HG03064 (cell line): ENCODE data around the gene LRRC8B.
"Not testable (repeated sequence)": the region's sequence is repeated elsewhere in the genome, so short reads cannot be mapped to it uniquely, and the experiment has no call there.

ENCODE experiments used
- ATAC-seq: cut with Tn5 transposase; IDR thresholded peaks from one replicate; pipeline ENCODE4 v1.9.1; 2021; ENCODE audit warnings: low read depth; ENCODE audit not compliant: unreplicated experiment

LRRC8B gene

GRCh38 chr1:89578946-89579684 lies 54.5 kb downstream of the LRRC8B start:
- no peak for ATAC-seq

- ATAC-seq = no peak
These were observed 55.4 kb downstream of the LRRC8B start for GRCh38 chr1:89580036-89580435.

- no peak for ATAC-seq
These were observed 57.2 kb downstream of the LRRC8B start for GRCh38 chr1:89581859-89582258.

GRCh38 chr1:89582571-89582970 lies 57.9 kb downstream of the LRRC8B start:
- no peak for ATAC-seq

- ATAC-seq = no peak
These were observed 59.6 kb downstream of the LRRC8B start for GRCh38 chr1:89584211-89584610.

- ATAC-seq = no peak
These were observed 60.2 kb downstream of the LRRC8B start for GRCh38 chr1:89584781-89585180.

GRCh38 chr1:89587729-89588161 lies 63.1 kb downstream of the LRRC8B start:
- no peak for ATAC-seq

- ATAC-seq = no peak
These were observed 63.9 kb downstream of the LRRC8B start for GRCh38 chr1:89588480-89588879.

GRCh38 chr1:89589515-89589914 lies 64.9 kb downstream of the LRRC8B start:
- ATAC-seq = no peak

GRCh38 chr1:89590341-89591080 lies 65.9 kb downstream of the LRRC8B start:
- ATAC-seq = no peak

- ATAC-seq = not testable (repeated sequence)
These were observed 68.3 kb downstream of the LRRC8B start for GRCh38 chr1:89592861-89593302.

- ATAC-seq = no peak
These were observed 69.6 kb downstream of the LRRC8B start for GRCh38 chr1:89594096-89594740.

- ATAC-seq = no peak
These were observed 72.1 kb downstream of the LRRC8B start for GRCh38 chr1:89596698-89597097.

- no peak for ATAC-seq
These were observed 74.1 kb downstream of the LRRC8B start for GRCh38 chr1:89598450-89599331.

GRCh38 chr1:89599332-89599630 lies 74.7 kb downstream of the LRRC8B start:
- ATAC-seq = no peak

- ATAC-seq = no peak
These were observed 76.0 kb downstream of the LRRC8B start for GRCh38 chr1:89600451-89601224.

- no peak for ATAC-seq
These were observed 78.3 kb downstream of the LRRC8B start for GRCh38 chr1:89602871-89603404.

- ATAC-seq = no peak
These were observed 79.2 kb downstream of the LRRC8B start for GRCh38 chr1:89603651-89604413.

GRCh38 chr1:89604414-89604735 lies 79.7 kb downstream of the LRRC8B start:
- no peak for ATAC-seq
